GM12801 (cell line): Measurements from ENCODE around the gene SMPD3.

Experiments used
- CTCF ChIP-seq: IDR thresholded peaks from one replicate; pipeline ENCODE4 v1.5.1; 2011; ENCODE audit warnings: control low read depth; ENCODE audit not compliant: insufficient read length; ENCODE audit errors: extremely low read depth

SMPD3 gene

GRCh38 chr16:68406458-68407152 lies 41.7 kb downstream of the SMPD3 start:
- no peak for TF ChIP-seq CTCF

- no peak for TF ChIP-seq CTCF
Observed at GRCh38 chr16:68404736-68405345, 43.5 kb downstream of the SMPD3 start.

- no peak for TF ChIP-seq CTCF
Observed at GRCh38 chr16:68403704-68404103, 44.6 kb downstream of the SMPD3 start.

GRCh38 chr16:68403177-68403576 lies 45.1 kb downstream of the SMPD3 start:
- no peak for TF ChIP-seq CTCF

- no peak for TF ChIP-seq CTCF
Observed at GRCh38 chr16:68402748-68403040, 45.6 kb downstream of the SMPD3 start.

- no peak for TF ChIP-seq CTCF
Observed at GRCh38 chr16:68401871-68402747, 46.2 kb downstream of the SMPD3 start.

GRCh38 chr16:68400924-68401460 lies 47.3 kb downstream of the SMPD3 start:
- TF ChIP-seq CTCF, result no peak
